GM12864 (cell line): Measurements from ENCODE around the gene CTDP1.
"Not testable (repeated sequence)": the region's sequence is repeated elsewhere in the genome, so short reads cannot be mapped to it uniquely, and the experiment has no call there.

Experiments used
- DNase-seq: peaks from one replicate; pipeline ENCODE4 v3.0.0-alpha.2; 2011; ENCODE audit warnings: low read depth
- H3K4me3 ChIP-seq: 2 replicates; pipeline ENCODE4 v1.5.1; 2011; ENCODE audit warnings: mild to moderate bottlenecking, low read depth, low read length, control low read depth
- TF ChIP-seq, protein P1 (sequence below): IDR thresholded peaks from 2 replicates; pipeline ENCODE4 v1.5.1; 2011; ENCODE audit warnings: low read depth, mild to moderate bottlenecking, moderate library complexity, low read length, control low read depth, inconsistent platforms; ENCODE audit errors: missing control alignments

Gene CTDP1

DNA sequence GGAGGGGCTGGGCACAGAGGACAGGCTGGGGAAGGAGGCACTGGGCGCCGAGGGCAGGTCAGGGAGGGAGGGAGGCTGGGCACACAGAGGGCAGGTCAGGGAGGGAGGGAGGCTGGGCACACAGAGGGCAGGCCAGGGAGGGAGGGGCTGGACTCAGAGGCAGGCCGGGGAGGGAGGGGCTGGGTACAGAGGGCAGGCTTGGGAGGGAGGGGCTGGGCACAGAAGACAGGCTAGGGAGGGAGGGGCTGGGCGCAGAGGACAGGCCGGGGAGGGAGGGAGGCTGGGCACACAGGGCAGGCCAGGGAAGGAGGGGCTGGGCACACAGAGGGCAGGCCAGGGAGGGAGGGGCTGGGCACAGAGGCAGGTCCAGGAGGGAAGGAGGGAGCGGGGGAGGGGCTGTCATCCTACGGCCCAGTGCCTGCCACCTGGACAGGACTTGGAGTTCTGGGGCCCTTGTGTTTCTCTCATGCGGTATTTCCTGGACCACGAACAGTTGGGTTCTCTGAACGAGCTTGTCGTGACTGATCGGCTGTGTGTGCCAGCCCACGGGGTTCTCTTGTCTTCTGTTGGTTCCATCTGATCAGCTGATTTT lies 71.5 kb downstream of the CTDP1 start:
- TF ChIP-seq, protein P1, sequence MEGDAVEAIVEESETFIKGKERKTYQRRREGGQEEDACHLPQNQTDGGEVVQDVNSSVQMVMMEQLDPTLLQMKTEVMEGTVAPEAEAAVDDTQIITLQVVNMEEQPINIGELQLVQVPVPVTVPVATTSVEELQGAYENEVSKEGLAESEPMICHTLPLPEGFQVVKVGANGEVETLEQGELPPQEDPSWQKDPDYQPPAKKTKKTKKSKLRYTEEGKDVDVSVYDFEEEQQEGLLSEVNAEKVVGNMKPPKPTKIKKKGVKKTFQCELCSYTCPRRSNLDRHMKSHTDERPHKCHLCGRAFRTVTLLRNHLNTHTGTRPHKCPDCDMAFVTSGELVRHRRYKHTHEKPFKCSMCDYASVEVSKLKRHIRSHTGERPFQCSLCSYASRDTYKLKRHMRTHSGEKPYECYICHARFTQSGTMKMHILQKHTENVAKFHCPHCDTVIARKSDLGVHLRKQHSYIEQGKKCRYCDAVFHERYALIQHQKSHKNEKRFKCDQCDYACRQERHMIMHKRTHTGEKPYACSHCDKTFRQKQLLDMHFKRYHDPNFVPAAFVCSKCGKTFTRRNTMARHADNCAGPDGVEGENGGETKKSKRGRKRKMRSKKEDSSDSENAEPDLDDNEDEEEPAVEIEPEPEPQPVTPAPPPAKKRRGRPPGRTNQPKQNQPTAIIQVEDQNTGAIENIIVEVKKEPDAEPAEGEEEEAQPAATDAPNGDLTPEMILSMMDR: no peak
- no peak for DNase-seq
- H3K4me3 ChIP-seq: no peak overlapping the region

DNA sequence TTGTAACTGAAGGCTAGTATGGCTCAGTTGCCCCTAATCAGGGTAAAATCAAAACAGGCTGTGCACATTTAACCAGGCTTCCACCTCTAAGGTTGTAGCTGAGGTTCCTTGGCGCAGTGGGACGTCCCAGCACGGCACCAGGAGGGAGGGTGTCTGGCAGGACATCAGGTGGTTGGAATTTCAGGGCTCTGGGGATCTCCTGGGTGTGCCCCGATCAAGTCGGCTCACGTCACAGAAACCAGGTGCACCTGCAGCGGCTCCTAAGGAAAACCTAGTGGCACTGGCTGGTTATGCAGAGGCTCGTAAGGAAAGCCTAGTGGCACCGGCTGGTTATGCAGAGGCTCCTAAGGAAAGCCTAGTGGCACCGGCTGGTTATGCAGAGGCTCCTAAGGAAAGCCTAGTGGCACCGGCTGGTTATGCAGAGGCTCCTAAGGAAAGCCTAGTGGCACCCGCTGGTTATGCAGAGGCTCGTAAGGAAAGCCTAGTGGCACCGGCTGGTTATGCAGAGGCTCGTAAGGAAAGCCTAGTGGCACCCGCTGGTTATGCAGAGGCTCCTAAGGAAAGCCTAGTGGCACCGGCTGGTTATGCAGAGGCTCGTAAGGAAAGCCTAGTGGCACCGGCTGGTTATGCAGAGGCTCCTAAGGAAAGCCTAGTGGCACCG lies 72.4 kb downstream of the CTDP1 start:
- not testable (repeated sequence) for H3K4me3 ChIP-seq, DNase-seq

DNA sequence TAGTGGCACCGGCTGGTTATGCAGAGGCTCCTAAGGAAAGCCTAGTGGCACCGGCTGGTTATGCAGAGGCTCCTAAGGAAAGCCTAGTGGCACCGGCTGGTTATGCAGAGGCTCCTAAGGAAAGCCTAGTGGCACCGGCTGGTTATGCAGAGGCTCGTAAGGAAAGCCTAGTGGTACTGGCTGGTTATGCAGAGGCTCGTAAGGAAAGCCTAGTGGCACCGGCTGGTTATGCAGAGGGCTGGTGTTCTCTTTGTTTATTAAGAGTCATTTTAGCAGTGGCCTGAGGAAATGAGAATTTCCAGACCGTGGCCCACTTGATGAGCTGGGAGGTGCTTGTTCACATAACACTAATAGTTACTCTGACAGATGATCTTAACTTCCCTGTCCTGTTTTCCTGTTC lies 73.3 kb downstream of the CTDP1 start:
- H3K4me3 ChIP-seq, DNase-seq: not testable (repeated sequence)

DNA sequence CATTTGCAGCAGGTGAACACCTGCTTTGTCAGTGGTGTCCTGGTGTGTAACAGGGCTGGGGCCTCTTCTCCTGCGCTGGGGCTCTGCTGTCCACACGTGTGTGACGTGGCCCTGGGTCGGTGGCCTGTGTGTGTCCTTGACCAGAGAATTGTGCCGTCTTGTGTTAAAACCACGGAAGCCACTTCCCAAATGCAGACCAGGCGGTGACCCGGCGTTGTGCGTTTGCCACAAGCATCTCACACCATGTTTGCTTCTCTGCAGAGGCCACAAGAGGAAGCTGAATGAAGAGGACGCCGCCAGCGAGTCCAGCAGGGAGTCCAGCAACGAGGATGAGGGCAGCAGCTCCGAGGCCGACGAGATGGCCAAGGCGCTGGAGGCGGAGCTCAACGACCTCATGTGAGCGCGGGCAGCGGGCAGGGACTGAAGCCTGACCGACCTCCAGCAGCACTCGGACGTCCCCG lies 73.8 kb downstream of the CTDP1 start:
- H3K4me3 ChIP-seq: no peak overlapping the region
- DNase-seq: no peak
- TF ChIP-seq, protein P1: no peak

DNA sequence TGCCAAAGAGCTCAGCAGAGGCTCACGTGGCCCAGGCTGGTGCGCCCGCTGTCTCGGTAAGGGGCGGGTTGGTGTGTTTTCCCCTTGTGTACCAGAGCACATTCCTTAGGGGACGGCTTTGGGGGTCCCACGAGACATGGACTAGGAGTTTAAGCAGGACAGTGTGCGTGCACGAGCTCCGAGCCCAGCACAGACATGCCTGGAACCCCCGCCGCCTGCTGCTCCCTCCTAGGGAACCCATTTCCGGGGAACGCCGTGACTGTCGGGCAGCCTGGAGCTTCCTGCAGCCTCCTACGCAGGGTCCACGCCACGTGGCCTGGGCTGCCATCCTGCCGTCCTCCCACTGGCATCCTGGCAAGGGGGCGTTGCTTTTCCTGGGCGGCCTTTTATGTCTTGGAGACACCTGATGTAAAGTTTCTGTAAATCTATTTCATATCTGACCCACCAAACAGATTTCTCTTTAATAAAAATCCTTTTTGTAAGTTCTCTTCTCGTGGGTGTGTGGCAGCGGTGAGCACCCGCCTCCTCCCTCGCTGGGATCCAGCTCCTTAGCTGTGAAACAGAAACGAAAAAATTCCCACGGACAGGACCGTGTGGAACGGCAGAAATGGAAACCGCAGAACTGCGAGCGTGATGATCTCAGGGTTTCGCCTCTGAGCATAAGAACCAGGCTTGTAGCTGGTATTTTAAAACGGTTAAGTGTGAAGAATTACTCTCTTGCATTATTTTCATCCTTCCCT lies 74.6 kb downstream of the CTDP1 start:
- no peak for DNase-seq
- TF ChIP-seq, protein P1: no peak
- H3K4me3 ChIP-seq: no peak overlapping the region

DNA sequence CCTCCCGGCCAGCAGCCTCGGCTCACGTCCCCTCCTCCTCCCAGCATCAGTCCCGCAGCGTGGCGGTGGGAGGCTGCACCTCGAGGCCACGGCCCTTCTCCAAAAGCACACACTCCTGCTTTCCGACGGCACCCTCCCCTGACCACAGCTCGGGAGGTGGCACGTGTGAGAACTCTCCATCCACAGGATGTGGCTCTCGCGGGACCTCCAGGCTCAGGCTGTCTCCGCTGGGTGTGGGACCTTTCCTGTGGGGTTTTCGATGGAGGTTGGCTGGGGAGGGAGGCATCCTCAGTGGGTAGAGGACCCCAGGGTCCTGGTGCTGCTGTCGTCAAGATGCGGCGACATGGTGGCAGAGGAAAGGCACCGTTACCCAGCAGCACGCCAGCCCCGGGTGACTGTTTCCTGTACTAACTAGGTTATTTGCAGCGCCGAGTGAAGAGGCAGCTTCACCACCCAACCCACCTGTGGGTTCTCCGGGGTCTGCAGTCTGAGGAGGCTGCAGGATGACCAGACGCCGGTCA lies 75.3 kb downstream of the CTDP1 start:
- TF ChIP-seq, protein P1: no peak
- no peak for DNase-seq
- H3K4me3 ChIP-seq: no peak overlapping the region

DNA sequence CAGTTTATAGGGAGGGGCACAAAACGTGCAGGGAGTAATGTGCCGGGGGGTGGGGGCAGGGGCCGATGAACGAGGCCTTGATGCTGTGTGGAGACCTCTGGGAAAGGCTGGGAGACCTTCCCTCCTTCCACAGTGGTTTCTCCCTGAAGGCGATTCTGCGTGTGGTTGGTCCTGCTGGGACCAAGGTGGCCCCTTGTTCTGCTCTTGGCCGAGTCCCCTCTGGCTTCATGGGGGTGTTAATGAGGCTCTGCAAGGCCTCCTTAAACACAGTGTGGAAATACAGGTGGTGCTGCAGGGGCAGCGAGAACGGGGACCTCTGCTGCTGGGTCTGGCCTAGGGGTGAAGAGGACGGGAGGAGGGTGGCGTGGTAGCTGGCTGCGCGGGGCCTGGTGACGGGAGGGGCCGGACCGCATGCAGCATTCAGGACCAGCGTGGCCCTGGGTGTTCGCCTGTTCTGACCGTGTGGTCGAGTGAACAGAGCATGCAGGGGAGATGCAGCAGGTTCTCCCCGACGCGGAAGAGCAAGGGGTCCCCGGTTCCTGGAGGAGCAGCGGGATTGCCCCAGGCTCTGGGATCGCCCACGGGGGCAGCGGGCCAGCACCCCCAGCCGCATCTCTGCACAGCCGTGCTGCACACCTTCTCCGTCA lies 76.0 kb downstream of the CTDP1 start:
- DNase-seq: no peak
- no peak overlapping the region for H3K4me3 ChIP-seq
- TF ChIP-seq, protein P1: no peak
